NCI-H2081 (cell line): ENCODE results near the gene COL18A1.
A peak's percentile ranks its signal among the peaks of the same experiment; 100 is the strongest.

Experiments used
- DNase-seq, 2 experiments: peaks; one replicate each; lab custom pipeline; 2025; lab: John Stamatoyannopoulos, UW

Gene COL18A1

DNA sequence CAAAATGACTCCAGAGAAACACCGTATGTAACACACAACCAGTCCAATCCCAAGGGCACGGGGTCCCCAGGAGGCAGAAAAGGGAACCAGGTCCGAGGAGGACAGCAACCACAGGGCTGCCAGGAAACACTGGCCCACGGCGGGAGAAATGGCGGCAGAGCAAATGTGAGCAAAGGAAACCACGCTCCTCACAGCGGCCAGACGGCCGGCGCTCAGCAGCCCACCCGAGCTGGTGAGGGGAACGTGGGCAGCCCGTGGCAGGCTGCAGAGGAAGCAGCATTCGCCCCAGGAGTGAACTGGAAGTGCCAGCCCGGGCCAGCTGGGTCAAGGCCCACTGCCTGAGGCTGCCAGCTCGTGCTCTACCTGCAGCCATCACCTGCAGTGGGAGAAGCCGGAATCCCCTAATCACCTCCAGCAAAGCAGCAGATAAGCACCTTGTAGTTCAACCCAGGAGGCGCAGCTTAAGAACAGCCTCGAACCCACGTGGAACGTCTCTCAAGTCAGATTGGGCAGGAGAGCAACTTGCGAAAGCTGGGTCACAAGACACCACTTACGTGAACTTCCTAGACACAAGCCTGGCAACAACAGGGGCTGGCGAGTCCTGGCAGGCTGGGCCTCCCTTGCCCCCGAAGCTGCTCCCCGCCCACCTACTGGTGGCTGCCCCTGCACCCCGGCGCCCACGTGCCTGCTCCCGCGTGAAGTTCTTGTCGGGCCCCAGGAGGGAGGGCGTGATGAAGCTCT, 130.5 kb downstream of the COL18A1 start:
- DNase-seq = no peak

DNA sequence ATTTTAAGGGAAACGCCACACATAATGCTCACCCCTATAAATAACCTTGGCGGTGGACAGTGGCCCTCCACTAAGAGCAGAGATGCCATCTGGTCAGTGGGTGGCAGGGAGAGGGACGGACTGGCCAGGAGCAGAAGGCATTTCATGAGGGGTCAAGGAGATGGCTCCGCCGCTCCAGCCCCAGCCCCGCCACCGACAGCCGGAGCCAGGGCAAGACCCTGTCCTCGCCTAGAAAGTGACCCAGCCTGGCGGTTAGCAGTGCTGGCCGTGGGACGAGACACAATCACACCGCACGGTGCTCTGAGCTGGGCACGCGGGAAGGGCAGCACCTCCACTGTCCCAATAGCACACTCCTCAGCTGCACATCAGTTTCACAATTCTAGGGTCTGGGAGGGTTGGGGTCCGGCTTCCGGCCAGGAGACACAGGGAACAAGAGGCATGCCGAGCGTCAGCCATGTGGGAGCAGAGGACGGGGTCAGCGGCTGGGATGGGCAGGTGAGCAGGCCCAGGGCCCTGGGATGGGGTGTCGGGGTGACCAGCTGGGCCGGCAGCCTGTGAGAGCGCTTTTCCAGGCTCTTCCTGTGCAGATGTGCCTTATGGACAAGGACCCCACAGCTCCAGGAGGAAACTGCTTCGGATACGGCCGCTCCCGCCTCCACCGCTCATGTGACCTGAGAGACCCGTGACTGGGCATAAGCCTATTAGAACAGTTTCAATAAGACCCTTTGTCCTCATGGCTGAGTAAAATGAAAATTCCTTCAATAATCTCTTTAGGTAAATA, 131.5 kb downstream of the COL18A1 start:
- no peak for DNase-seq

- no peak for DNase-seq
These were observed 132.3 kb downstream of the COL18A1 start for GRCh38 chr21:45537111-45537745.

- DNase-seq = no peak
These were observed 132.9 kb downstream of the COL18A1 start for GRCh38 chr21:45537746-45538291.

GRCh38 chr21:45538381-45539045, 133.5 kb downstream of the COL18A1 start:
- DNase-seq = no peak

DNA sequence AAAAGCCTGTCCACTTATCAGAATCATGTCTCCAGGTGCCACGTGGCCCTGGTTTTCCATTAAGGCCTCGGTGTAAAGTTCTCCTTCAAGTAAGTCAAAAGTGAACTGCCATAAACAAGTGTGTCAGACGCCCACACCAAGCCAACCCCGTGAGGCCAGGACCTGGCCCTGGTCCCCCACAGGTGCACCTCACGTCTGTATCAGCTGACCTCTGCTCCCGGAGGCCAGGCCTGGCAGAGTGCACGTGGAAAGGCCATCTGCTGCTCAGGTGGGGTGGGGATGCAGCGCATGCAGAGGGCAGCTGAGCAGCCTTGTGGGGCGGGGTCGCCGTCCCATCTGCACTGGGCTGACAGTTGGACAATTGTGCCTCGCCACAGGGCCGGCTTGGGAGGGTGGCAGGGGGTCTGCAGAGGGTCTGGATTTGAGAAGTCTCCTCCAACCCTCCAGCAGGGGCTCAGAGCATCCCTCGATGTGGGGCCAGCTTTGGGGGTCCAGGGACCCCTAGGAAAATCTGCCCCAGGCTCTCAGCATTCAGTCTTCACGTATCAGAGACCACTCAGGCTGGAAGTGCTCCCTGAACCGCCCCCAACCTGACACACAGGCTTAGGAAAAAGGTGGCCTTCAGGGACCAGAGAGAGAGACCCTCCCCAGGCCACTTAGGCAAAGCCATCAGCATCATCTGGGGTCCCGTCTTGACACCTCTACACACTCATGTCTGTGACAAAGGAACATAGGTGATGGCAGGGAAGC, 134.3 kb downstream of the COL18A1 start:
- no peak for DNase-seq

DNA sequence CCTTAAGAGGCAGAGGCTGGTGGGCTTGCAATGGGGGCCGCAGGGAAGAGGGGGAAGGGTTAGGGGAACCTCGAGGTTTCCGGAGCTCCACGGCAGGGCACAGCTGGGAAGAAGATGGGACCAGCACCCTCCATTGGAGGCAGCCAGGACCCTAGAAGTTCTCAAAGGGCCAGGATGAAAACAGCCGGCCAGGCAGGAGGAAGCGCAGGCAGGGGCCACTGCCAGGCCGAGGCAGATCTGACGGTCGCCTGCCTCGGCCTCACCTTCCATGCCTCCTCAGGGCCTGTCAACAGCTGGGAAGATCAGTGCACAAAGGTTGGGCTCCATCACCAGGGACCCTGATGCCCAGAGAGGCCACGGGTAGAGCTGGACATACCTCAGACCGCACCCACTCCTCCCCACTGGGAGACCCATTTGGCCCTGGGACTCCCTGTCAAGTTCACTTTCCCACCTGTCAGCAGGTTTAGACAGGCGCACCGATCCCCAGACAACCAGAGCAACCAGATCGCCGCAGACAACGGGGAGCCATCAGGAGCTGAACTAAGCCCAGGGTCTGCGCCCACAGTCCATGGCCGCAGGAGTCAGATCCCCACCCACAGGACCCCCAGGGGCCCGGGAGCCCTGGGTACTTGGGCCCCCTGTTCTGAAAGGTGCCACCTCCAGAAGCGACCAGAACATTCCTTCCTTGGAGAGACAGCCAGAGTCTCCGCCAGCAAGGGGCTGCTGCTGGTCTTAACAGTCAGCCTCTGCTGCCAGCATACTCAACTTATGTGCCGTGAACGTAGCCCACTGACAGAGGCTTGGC, 135.0 kb downstream of the COL18A1 start:
- no peak for DNase-seq

- no peak for DNase-seq
These were observed 135.6 kb downstream of the COL18A1 start for GRCh38 chr21:45540601-45540970.

DNA sequence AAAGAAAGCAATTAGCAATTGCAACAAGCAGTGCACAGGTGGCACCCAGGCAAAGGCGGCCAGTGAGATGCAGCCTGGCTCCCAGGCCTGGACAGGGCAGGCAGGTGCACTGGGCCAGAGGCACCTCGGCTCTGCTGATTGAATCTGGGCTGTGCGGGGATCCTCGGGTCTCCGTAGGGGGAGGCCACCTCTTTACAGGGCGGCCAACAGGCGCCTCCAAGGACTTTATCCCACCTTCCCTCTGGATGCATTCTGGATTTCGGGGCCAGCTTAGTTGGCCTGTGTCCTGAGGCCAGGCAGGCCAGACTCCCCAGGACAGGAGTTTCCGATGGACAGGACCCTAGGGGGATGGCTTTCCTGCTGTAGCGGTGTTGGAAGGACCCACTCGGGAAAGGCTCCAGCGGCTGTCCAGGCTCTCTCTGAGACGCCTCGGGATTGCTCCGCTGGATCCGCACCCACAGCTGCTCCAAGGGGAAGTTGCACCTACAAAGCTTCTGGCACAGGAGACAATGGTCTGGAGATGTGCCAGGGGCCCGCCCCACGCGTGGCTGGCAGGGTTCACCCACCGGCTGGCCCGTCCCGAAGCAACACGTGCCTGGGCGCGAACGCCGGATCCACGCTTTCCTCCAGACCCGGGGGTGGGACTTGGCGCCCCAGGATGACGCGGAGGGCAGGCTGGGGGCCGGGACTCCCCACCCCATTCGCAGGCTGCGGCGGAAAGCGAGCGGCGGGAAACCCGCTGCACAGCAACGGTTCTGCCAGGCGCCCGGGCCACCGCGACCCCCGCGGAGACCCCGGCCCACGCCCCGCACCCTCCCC, 136.5 kb downstream of the COL18A1 start:
- DNase-seq = peak; percentile 56 to 63

DNA sequence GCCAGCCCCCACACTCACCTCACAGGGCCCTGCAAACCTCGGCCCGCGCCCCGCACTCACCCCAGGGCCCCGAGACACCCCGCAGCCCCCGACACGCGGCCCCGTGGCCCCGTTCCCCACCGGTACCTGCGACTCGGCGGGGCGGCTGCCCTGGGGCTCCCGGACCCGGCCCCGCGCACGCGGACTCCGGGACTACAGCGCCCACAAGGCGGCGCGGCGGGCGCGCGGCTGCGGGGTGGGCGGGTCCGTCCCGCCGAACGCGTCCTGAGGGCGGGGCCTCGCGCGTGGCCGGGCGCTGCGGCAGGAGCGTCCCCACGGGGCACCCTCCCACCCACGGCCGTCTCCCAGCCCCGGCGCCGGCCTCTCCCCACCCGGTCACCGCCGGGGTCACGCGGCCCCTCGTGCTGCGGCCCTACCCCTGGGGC, 137.3 kb downstream of the COL18A1 start, which contains the start of gene SLC19A1:
TSS of gene SLC19A1 (minus strand) at position 199 of the 425 bp plus-strand sequence. CDS start 4,481 bp downstream, outside the sequence.
- peak; percentile 46 for DNase-seq

- no peak for DNase-seq
These were observed 137.9 kb downstream of the COL18A1 start for GRCh38 chr21:45542667-45543370.

DNA sequence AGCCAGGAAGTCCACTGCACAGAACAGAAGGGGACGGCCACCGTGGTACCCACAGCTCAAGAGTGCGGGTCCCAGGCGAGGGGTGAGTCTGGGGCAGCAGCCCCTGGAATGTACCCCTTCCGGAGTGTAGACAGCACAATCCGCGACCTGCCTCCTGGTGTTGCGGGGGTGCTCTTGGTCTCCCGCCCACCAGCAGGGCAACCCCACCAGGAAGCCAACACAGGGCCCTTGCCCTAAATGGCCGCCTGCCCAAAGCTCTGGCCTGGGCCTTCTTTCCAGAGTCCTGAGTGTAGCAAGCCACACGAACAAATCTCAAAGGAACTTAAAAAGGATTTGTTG, 138.4 kb downstream of the COL18A1 start:
- no peak for DNase-seq

DNA sequence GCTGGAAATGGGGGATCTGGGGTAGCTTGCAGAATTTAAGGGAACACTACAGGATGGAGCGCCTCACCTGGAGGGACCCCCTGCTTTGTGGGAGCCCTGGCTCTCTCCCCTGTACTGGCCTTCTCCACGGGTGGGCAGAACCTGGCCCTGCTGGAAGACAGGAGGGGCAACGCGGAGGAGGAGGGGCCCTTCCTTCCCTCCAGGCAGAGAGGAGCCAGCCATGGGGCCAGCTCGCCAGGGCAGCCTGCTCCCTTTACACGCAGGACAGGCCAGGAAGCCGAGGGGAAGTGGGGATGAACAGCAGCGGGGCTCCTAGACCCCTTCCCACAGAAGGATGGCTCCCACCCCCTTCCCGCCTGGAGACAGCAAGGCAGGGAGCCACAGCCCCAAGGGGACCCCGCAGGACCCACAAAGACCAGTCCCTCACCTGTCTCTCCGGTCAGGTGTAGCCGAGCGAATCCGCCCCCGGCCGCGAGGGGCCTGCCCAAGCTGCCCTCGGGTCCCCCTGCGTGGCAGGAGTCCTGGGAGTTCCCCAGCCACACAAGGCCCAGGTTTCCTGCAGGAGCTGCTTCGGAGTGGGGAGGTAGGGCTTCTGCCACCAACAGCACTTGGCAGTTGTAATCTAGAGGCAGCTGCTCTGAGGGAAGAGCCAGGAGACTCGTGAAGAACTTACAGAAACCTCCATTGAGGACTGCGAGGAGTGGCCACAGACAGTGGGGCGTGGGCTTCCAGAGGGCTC, 138.9 kb downstream of the COL18A1 start:
- no peak for DNase-seq

DNA sequence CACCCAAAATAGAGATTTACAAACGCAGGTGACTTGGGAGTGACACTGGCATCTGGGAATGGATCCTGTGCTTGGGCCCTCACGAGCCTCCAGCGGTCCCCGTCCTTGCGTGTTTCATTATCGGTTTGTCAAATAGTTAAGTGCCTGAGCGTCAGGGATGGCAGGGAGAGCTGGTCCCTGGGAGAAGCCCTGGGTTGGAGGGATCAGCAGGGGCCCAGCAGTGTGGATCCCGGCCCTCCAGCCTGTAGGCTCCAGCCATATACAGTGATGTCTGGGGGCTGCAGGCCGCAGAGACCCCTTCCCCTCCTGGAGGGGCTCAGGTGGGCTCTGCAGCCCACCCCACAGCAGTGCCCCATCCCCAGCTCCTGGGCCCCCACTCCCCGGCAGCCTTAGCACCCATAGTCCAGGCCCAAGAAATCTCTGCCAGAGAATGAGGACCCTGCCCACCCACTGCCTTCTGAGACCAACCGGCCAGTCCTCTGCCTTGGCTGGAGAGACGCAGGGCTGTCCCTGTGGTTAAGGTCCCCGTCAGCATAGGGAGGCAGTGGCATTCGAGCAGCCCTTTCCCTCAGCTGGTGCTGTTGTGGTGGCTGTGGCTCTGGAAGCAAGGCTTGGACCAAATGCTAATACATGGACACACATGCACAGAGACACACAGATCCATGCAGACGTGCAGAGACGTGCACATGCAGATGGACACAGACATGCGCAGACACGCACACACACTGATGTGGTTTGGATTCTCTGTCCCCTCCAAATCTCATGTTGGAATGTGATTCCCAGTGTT, 139.7 kb downstream of the COL18A1 start:
- no peak for DNase-seq

GRCh38 chr21:45545236-45545570, 140.2 kb downstream of the COL18A1 start:
- DNase-seq = no peak

DNA sequence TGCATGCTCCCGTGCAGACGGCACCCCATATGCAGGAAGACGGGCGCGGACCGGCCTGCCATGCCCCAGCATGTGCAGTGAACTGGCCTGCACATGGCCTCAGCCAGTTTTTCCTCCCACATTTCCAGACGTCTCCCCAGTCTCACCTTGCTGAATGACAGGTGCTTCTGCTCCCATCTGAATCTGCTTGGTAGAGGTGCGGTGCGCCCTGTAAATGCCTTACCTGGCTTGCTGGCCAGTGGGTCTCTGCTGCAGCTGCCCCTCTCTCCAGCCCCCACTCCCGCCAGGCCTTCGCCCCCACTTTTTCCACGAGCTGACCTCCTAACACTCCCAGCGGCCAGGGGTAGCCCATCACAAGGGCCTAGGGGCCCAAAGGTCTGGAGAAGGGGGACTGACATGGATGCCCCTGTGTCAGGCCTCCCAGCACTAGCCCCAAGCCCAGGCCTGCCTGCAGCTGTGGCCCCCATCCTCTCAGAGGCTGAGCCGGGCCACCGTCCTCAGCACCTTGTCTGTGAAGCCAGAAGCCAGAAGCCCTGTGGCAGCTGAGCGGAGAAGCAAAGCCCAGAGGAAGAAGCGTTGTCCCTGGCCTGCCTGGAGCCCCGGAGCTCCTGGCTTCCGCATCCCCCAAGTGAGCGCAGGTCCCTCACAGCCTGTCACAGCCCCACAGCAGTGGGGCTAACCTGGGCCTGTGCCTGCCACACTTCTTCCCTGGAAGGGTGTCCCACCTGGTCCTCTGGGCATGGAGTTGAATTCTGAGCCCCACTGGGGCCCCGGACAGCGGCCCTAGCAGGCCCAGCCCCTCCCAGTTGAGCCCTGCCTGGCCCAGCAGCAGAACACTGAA, 140.9 kb downstream of the COL18A1 start:
- no peak for DNase-seq
